NCI-H1694 treated with DMSO at 0.1 percent for 48 hours (cell line): ENCODE measurements around the gene TRIM9.

Source experiments
- DNase-seq: peaks from one replicate; lab custom pipeline; 2025; lab: John Stamatoyannopoulos, UW

The TRIM9 gene

GRCh38 chr14:51093371-51094281, 1.3 kb downstream of the TRIM9 start:
- DNase-seq, result peak; percentile 66

GRCh38 chr14:51092965-51093364, 1.9 kb downstream of the TRIM9 start:
- no peak for DNase-seq

GRCh38 chr14:51089278-51089677, 5.6 kb downstream of the TRIM9 start:
- no peak for DNase-seq

- no peak for DNase-seq
Measured at GRCh38 chr14:51087031-51087441, 7.9 kb downstream of the TRIM9 start.

DNA sequence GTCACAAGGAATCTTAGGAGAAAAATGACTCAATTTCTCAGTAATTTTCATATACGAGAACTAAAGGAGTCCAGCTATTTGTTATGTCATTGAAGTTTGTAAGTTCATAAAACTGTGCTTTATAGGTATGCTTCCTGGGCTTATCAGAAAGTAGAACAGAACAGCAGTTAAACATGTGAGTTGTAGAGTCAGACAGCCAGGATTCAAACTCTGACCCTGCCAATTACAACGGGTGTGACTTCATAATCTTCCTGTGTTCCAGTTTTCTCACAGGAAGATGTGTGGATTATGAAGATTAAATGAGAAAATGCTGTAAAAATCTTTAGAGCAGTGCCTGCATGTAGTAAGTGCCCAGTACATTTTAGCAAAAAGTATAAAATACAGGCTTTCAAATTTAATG, 8.9 kb downstream of the TRIM9 start:
- no peak for DNase-seq

DNA sequence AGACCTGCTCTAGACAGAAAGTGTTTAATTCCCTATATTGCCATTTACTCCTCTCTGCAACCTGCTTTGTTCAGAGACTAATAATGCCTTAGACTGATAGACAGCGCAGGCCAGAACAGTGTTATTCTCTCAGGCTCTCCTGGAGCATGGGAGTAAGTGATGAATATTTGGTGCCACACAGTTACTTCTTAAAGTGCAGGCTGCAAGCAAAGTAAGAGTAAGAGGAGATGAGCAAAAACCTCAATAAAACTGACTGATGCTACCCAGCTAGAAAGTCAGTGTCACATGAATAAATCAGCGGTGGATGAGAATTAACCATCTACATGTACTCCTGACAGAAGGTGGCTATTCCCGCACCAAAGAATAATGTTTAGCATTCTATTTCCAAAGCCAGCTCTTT, 9.9 kb downstream of the TRIM9 start:
- DNase-seq, result no peak

- DNase-seq, result no peak
Measured at GRCh38 chr14:51084507-51084906, 10.4 kb downstream of the TRIM9 start.

DNA sequence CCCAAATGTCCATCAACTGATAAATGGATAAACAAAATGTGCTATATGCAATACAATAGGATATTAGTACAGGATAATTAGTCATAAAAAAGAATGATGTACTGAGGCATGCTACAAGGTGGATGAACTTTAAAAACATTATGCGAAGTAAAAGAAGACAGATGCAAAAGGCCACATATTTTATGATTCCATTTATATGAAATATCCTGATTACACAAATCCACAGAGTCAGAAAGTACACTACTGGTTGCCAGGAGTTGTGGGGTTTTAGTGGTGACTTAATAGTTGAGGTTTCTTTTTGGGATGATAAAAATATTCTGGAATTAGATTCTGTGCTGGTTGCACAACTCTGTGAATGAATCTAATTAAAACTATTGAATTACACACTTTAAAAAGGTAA, 12.6 kb downstream of the TRIM9 start:
- DNase-seq, result no peak

GRCh38 chr14:51081712-51082111, 13.2 kb downstream of the TRIM9 start:
- no peak for DNase-seq

GRCh38 chr14:51081209-51081608, 13.7 kb downstream of the TRIM9 start:
- DNase-seq, result no peak

DNA sequence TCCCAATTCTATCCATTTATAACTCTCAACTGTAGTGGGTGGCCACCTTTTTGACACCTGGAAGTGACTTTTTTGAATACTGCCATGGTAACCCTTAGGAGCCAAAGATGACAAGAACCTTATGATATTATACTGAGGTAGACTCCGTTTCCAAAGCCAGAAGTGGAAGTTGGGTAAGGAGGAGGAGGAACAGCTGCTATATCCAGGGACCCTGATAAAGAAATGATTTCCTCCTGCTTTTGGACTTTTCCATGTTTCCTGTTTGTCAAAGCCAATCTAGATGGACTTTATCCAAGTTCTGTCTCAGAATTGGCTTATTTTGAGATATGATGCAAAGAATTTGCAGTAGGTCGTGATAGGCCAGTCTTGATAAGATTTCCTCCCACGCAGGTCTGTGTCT, 14.3 kb downstream of the TRIM9 start:
- DNase-seq, result no peak

- DNase-seq, result no peak
Measured at GRCh38 chr14:51079489-51079888, 15.4 kb downstream of the TRIM9 start.

- no peak for DNase-seq
Measured at GRCh38 chr14:51079085-51079484, 15.8 kb downstream of the TRIM9 start.

GRCh38 chr14:51074701-51075385, 20.1 kb downstream of the TRIM9 start:
- DNase-seq, result no peak

DNA sequence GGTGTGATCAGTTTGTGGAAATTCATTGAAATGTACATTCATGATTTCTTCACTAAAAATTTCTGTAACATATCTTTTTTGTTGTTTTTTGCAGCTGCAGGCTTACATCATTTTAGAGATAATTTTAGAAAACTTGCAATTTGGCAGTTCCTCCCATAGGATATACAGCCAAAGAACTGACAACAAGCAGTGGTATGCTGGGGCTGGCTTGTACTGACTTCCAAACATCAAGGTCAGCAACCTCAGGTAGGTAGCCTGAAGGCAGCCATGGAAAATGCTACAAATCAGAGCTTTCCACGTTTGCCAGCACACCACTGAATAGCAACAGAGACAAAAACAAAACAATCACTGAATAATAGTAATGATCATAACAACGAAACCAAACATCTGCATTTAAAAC, 21.2 kb downstream of the TRIM9 start:
- no peak for DNase-seq

DNA sequence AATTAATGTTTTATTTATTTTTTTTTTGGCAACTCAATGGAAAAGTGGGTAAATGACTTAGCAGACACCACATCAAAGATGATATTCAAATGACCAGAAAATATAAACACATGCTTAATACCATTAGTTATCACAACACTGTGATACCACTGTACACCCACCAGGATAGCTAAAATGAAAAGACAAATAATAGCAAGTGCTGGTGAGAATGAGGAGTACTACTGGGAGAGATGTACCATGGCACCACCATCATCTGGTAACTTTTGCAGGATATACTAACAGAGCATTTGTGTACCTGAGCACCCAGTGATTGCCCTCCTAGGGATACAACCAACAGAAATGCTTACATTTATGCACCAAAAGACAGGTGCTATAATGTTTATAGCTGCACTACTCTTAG, 21.9 kb downstream of the TRIM9 start:
- no peak for DNase-seq

- DNase-seq, result no peak
Measured at GRCh38 chr14:51071857-51072256, 23.0 kb downstream of the TRIM9 start.

- no peak for DNase-seq
Measured at GRCh38 chr14:51070726-51071125, 24.2 kb downstream of the TRIM9 start.

DNA sequence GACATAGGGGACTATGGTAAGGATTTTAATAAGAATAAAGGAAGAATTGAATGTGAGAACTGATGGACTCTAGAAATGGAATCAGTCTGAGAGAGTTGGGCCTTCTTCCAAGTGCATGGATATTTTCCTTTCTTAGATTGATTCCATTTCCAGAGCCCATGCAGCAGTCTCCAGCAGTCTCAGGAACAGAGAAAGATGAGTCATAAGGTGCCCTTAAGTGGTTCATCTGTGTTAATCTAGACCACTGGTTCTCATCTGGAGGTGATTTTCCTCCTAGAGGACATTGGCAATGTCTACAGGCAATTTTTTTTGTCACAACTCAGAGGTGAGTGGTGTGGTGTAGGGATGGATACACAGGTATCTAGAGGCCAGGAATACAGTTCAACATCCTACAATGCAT, 25.9 kb downstream of the TRIM9 start:
- DNase-seq, result no peak

- DNase-seq, result no peak
Measured at GRCh38 chr14:51068268-51068667, 26.6 kb downstream of the TRIM9 start.

DNA sequence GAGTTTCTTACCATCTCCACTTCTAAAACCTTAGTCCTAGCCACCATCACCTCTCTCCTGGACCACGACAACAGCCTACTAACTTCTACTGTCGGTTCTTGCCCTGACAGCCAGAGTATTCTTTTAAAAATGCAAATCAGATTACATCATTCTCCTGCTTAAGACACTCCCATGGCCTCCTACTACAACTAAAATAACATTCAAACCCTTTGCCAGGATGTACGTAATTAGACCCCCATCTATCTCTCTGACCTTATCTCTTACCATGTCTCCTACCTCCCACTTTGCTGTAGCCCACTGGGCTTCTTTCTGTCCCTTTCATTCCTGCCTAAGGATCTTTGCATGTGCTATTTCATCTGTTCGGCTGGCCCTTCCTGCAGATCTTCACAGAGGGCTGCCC, 27.6 kb downstream of the TRIM9 start:
- no peak for DNase-seq

- no peak for DNase-seq
Measured at GRCh38 chr14:51066576-51066975, 28.3 kb downstream of the TRIM9 start.

GRCh38 chr14:51059032-51059431, 35.9 kb downstream of the TRIM9 start:
- no peak for DNase-seq
